Stimulated activated CD4-positive, alpha-beta T cell treated with anti-CD3 and anti-CD28 coated beads, Interleukin-4, amount 100 ng/mL, for 24 hours (primary cell): ENCODE data around the gene ATP2B2.

ENCODE experiments used
- DNase-seq: peaks from one replicate; pipeline ENCODE4 v3.0.0-alpha.2; 2020

The ATP2B2 gene

GRCh38 chr3:10357095-10357494 lies 148.3 kb downstream of the ATP2B2 start:
- no peak for DNase-seq

DNA sequence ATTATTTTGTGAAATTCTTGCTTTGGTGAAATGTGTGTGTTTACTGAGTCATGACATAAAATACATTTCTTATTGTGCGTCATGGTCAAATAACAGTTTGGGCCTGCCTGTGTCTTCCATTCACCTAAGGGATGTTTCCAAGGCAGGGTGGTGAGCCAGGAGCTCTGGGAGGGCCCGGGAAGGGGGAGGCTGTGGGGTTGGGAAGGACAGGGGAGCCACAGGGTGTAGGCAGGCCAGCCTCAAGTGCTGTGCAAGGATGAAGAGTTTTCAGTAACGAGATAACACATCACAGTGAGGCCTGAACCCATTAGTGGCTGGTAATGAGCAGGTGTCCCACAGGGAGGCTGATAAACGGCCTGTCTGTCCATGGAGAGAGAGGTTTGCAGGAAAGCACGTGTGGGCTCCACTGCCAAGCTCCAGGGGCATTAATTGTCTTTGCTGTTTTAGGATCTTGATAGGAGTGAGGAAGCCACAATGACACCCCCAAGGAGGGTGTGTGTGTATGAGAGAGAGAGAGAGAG lies 148.9 kb downstream of the ATP2B2 start:
- no peak for DNase-seq

- DNase-seq = no peak
These were observed 150.9 kb downstream of the ATP2B2 start for GRCh38 chr3:10354361-10355015.

DNA sequence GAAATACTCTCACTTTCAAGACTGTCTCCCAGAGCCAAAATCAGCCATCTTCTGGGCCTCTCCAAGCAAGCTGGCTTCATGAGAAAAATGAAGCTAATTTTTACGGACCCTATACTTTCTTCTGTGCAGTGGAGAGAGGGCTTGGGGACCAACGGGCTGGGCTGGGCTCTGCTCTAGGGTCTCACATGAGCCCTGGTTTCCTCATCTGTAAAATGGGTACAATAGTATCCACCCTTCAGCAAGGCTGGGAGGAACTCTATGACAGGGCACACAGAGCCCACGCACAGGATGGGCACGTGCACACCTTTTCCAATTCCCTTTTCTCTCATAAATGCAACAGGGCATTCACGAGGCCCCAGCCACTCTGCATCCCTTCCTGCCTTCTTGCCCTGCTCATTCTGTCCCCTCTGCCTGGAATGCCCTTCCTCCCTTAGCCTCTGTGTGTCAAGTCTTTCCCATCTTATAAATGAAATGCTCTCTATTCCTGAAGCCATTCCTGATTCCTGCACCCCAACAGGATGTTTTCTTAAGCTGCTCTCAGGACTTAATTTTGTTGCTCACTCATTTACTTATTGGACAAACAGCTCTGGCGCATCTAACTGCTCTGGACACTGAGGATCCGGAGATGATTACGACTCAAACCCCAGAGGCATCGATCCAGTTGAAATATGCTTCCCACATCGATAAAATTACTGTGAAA lies 151.6 kb downstream of the ATP2B2 start:
- no peak for DNase-seq

GRCh38 chr3:10353160-10353559 lies 152.2 kb downstream of the ATP2B2 start:
- no peak for DNase-seq

DNA sequence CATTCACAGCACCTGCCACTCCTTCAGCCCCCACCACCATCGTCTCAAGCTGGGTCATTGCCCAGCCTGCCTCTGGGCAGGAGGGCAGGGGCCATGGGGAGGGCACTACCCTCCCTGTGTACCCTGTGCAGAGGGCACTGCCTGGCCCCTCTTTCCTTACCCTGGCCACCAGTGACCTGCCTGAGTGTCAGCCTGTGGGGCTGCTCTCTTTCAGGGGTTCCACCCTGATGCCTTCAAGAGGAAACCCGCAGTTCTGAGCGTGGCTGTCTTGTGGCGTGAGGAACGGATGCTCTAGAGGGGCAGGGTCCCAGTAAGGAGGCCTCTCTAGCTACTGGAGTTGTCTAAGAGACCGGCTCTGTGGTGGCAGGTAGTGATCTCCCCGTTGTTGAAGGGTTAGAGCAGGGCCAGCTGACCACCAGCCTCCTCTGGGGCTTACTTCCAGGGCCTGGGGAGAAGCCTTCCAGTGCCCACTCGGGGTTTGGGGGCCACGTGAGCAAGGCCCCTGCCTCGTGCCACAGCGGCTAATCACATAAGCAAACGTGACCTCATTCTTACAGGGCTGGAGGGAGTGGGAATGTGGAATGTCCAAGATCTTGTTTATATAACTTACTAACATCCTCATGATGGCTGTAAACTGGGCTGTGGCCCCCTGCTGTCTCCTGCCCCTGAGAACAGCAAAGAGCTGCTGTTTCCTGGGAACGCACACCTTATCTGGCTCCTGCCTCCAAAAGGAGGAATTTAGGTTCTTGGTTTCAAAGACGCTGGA lies 153.1 kb downstream of the ATP2B2 start:
- no peak for DNase-seq

GRCh38 chr3:10351013-10351735 lies 154.2 kb downstream of the ATP2B2 start:
- no peak for DNase-seq

- DNase-seq = no peak
These were observed 154.9 kb downstream of the ATP2B2 start for GRCh38 chr3:10350324-10350985.

GRCh38 chr3:10349801-10350200 lies 155.6 kb downstream of the ATP2B2 start:
- no peak for DNase-seq

DNA sequence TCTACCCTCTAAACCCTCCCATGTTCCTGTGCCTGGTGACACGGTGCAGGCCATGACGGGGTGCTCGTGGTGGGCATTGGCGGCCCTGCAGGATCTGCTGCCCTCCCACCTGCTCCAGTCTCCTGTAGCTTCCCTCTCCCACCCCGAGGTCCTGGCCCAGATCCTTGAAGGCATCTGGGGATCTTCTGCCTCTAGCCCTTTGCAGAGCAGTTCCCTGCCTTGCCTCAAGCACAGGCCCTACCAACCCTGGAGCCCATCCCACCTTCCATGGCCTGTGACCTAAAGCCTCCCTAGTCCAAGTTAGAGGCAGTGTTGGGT lies 157.0 kb downstream of the ATP2B2 start:
- DNase-seq = no peak

- DNase-seq = no peak
These were observed 157.6 kb downstream of the ATP2B2 start for GRCh38 chr3:10347648-10348403.

GRCh38 chr3:10345911-10346310 lies 159.5 kb downstream of the ATP2B2 start:
- DNase-seq = no peak

DNA sequence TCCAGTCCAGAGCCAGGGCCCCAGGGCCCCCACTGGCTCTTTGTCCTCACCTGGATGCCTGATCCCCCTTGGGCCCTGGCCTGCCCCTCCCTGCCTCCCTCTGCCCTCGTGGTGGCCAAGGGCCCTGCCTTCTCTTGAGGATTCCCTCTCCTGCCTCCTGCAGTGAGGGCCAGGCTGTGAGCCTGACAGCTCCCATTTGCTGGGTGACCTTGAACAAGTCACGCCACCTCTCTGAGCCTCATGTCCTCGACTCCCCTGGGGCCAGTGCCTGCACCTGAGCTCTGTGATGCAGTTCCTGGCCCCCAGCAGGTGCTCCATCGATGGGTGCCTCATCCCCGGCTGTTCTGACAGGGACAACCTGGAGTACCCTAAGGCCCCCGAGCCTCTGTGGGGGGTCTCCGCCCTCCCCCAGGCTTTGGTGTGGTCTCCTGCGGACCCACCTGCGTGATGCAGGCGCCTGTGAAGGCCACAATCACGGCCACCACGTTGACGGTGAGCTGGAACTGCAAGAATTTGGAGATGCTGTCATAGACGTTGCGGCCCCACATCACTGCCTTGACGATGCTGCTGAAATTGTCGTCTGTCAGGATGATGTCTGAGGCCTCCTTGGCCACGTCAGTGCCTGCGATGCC lies 160.3 kb downstream of the ATP2B2 start:
- no peak for DNase-seq

DNA sequence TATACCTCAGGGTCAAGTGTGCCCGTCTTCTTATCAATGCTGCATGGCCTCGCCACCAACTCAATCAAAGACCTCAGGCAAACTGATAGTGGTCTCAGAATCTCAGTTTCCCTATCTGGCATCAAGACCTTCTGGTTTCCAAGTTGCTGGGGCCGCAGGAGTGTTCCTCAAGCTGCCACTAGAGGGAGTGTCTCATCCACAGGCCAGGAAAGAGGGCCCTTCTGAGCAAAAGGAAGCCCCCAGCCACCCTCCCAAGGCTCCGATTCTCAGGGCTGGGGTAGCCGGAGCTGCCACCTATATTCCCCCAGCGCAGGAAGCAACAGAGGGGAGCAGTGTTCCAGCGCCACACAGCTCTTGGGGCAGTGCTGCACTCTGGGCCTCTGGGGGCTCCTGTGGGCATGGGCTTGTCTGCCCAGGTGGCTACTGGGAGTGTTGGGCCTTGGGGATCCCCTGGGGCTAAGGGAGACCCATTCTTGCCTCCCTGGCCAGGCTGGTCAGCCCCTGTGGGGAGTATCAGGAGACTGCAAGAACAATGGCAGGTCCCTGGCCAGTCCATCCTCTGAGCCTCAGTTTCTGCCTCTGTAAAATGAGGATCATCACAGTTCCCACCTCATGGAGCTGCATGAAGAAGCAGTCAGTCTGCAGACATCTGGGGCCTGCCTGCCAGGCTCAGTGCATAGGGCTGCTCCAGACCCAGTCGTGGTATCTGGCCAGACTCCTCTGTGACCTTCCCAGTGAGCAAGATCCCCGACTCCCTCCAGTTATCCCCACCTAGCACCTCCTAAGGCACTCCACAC lies 161.0 kb downstream of the ATP2B2 start:
- peak; percentile 65 for DNase-seq

- DNase-seq = no peak
These were observed 161.9 kb downstream of the ATP2B2 start for GRCh38 chr3:10343526-10343925.

GRCh38 chr3:10342781-10343180 lies 162.6 kb downstream of the ATP2B2 start:
- DNase-seq = no peak

DNA sequence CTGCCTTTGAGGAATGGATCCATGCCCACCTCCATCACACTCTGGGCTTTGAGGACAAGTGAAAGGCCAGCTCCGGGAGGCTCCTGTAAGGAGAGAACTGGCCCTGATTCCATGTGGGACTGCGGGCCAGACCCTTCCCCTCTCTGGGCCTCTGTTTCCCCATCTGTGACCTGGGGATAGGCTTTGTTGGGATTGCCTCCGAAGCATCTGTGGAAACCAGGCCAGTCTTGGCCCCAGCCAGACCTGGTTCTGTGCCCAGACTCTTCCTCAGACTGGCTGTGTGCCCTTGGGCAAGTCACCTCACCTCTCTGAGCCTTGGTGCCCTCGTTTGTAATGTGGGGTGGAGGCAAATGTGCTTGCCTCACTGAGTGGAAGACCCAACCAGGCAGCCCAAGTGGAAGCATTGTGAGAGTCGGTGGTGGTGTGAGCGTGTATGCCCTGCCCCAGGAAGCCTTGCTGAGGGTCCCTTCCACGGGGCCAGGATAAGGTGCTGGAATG lies 163.4 kb downstream of the ATP2B2 start:
- no peak for DNase-seq

DNA sequence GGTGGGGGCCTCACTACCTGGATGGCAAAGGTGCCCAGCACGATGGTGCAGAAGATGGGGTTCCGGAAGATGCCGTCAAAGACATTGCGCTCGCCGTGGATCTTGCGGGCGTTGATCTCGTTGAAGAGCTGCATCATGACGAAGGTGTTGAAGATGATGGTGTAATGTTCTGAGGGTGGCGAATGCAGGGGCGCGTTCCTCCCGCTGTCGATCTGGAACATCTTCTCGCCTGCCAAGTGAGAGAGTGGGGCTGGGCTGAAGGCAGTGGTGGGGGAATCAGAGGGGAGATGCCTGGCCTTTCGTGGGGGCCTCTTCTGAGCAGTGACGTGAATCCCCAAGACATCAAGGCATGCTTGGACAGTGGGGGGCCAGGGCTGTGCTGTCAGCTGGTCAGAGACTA lies 164.9 kb downstream of the ATP2B2 start:
- no peak for DNase-seq

DNA sequence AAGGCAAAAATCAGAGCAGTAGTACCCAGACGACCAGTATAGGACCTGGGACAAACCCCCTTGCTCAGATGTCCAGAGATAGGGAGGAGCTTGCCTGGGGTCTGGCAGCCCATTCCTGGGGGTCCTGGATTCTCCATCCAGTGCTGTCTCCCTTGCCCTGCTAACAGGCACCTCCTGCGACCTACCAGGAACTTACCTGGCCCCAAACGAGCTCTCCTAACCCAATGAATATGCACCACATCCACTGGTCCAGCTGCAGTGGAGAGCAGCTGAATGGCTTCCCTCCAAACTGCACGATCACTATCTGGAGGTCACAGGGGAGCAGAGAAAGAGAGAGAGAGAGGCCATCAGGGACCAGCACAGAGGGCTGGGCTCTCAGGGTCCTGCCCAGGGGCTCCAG lies 165.3 kb downstream of the ATP2B2 start:
- DNase-seq = no peak

DNA sequence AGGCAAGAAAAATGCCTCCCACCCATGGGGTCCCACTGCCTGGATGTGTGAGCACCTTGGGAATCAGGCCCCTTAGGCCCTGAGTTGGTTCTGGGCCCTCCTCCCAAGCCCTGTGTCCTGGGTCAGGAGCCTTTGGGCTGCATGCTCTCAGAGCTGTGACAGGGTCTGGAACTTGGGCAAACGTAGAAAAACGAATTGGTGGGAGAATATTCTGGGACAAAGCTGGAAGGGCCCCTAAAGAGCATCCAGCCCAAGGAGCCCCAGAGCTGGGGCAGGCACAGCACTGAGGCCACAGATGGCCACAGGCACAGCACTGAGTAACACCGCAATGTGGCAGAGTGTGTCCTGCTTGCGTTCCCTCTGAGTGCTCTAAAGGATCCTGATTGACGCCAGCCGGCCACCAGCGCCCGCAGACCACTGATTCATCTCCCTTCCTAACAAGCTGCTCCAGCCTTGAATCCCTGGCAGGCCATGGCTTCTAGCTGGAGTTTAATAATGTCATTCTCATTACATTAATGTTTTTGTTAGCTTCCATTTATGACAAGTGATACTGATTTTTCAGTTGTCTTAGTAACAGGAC lies 165.9 kb downstream of the ATP2B2 start:
- no peak for DNase-seq
